Measurements from ENCODE around the gene RAPSN. TPM values are rescaled to one million over a fixed set of nuclear protein-coding genes. Genes with fewer than 3 reads are reported as not detected.
A peak's percentile ranks its signal among the peaks of the same experiment; 100 is the strongest.

RAPSN gene
- polyA plus RNA-seq, 1 donor = 0.64 TPM

DNA sequence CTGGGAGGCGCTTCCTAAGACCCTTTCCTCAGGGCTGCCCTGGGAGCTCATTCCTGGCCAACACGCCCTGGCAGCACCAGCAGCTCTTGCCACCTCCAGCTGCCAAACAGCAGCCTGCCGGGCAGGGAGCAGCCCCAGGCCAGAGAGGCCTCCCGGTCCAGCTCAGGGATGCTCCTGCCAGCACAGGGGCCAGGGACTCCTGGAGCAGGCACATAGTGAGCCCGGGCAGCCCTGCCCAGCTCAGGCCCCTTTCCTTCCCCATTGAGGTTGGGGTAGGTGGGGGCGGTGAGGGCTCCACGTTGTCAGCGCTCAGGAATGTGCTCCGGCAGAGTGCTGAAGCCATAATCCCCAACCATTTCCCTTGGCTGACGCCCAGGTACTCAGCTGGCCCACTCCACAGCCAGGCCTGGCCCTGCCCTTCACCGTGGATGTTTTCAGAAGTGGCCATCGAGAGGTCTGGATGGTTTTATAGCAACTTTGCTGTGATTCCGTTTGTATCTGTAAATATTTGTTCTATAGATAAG is 32.9 kb downstream of the RAPSN start:
- WGBS (ENCODE audit: insufficient coverage, low lambda C conversion rate) = 20% methylated on average over 1 of the region's 13 CpGs
- Histone ChIP-seq H3K4me1 (ENCODE audit: control insufficient read depth, insufficient read depth, low read length) (peaks cover 3% of the 10 kb centered on the region), H3K4me3 (ENCODE audit: low read length) (no peak overlapping the region), H3K27ac (ENCODE audit: low read length) (peak overlapping the region; percentile 33), H3K9me3 (ENCODE audit: control insufficient read depth, low read depth, low read length) (no peaks in the 10 kb centered on the region), H3K27me3 (ENCODE audit: control insufficient read depth, insufficient read depth, low read length) (no peaks in the 10 kb centered on the region), H3K36me3 (ENCODE audit: control insufficient read depth, insufficient read depth, low read length) (peaks cover 67% of the 10 kb centered on the region)
- DNase-seq = peak; percentile 43 to 49

DNA sequence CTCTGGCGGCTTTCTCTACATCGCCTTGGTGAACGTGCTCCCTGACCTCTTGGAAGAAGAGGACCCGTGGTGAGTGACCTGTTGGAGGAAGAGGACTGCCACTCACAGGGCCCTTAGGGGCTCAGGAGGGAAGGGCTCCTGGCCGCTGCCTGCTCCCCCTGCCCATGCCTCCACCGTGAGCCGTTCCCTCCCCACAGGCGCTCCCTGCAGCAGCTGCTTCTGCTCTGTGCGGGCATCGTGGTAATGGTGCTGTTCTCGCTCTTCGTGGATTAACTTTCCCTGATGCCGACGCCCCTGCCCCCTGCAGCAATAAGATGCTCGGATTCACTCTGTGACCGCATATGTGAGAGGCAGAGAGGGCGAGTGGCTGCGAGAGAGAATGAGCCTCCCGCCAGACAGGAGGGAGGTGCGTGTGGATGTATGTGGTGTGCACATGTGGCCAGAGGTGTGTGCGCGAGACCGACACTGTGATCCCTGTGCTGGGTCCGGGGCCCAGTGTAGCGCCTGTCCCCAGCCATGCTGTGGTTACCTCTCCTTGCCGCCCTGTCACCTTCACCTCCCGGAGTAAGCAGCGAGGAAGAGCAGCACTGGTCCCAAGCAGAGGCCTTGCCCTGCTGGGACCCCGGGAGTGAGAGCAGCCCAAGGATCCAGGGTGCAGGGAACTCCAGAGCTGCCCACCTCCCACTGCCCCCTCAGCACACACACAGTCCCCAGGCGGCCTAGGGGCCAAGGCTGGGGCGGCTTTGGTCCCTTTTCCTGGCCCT is 33.7 kb downstream of the RAPSN start:
- Histone ChIP-seq H3K27me3 (ENCODE audit: control insufficient read depth, insufficient read depth, low read length) (no peaks in the 10 kb centered on the region), H3K36me3 (ENCODE audit: control insufficient read depth, insufficient read depth, low read length) (peaks cover 68% of the 10 kb centered on the region), H3K4me3 (ENCODE audit: low read length) (no peak overlapping the region), H3K27ac (ENCODE audit: low read length) (peak overlapping the region; percentile 33), H3K4me1 (ENCODE audit: control insufficient read depth, insufficient read depth, low read length) (peaks cover 3% of the 10 kb centered on the region), H3K9me3 (ENCODE audit: control insufficient read depth, low read depth, low read length) (no peaks in the 10 kb centered on the region)
- no CpG with 5 or more reads among the region's 31 CpGs for WGBS (ENCODE audit: insufficient coverage, low lambda C conversion rate)
- DNase-seq = no peak

DNA sequence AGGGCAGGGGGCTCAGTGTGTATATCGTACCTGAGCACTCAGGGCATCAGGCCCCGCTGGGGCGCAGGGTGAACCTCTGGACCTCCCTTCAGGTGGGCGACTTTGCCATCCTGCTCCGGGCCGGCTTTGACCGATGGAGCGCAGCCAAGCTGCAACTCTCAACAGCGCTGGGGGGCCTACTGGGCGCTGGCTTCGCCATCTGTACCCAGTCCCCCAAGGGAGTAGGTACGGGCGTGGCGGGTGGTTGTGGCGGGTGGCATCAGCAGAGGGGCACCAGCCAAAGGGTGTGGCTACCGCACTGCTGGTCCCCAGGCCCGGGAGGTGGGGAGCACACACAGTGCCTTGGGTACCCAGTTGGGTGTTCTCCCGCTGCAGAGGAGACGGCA is 34.3 kb downstream of the RAPSN start:
- no peak for DNase-seq
- H3K36me3 ChIP-seq (ENCODE audit: control insufficient read depth, insufficient read depth, low read length) = peaks cover 62% of the 10 kb centered on the region
- H3K4me3 ChIP-seq (ENCODE audit: low read length) = no peak overlapping the region
- H3K4me1 ChIP-seq (ENCODE audit: control insufficient read depth, insufficient read depth, low read length) = peaks cover 6% of the 10 kb centered on the region
- WGBS (ENCODE audit: insufficient coverage, low lambda C conversion rate) = no CpG with 5 or more reads among the region's 19 CpGs
- H3K27me3 ChIP-seq (ENCODE audit: control insufficient read depth, insufficient read depth, low read length) = no peaks in the 10 kb centered on the region
- H3K9me3 ChIP-seq (ENCODE audit: control insufficient read depth, low read depth, low read length) = no peaks in the 10 kb centered on the region
- H3K27ac ChIP-seq (ENCODE audit: low read length) = no peak overlapping the region

DNA sequence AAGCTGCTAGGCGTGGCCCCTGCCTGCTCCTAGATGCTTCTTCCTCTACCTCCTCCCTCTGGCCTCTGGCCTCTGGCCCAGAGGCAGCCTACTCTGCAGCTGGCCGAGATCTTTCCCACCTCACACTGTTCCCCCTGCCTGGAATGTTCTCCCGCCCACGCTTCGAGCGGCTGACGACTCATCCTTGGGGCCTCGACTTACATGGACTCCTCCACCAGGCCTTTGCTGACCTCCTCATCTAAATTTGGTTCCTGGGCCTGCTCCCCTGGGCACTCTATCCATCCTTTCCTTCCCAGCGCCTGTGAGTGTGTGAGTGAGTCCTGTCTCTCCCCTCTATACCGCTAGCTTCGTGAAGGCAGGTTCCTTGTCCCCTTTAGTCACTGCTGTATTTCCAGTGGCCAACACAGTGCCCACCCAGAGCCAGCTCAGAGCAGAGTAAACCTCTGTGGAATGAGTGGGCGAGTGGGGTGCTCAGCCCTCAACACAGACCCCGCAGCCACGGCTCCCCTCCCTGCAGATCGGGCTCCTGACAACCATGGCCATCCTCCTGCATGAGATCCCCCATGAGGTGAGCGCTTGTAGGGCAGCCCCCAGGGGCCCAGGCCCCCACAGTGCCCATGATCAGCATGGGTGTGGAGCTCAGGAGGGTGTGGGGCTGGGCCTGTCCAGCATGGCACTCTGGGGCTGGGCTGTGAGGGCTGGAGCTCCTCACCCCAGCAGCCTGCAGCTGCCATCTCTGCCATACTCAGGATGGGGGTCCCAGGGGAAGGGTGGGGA is 34.8 kb downstream of the RAPSN start:
- Histone ChIP-seq H3K27ac (ENCODE audit: low read length) (no peak overlapping the region), H3K4me3 (ENCODE audit: low read length) (no peak overlapping the region), H3K27me3 (ENCODE audit: control insufficient read depth, insufficient read depth, low read length) (no peaks in the 10 kb centered on the region), H3K9me3 (ENCODE audit: control insufficient read depth, low read depth, low read length) (no peaks in the 10 kb centered on the region), H3K36me3 (ENCODE audit: control insufficient read depth, insufficient read depth, low read length) (peaks cover 58% of the 10 kb centered on the region), H3K4me1 (ENCODE audit: control insufficient read depth, insufficient read depth, low read length) (peaks cover 8% of the 10 kb centered on the region)
- no CpG with 5 or more reads among the region's 16 CpGs for WGBS (ENCODE audit: insufficient coverage, low lambda C conversion rate)
- DNase-seq = no peak

DNA sequence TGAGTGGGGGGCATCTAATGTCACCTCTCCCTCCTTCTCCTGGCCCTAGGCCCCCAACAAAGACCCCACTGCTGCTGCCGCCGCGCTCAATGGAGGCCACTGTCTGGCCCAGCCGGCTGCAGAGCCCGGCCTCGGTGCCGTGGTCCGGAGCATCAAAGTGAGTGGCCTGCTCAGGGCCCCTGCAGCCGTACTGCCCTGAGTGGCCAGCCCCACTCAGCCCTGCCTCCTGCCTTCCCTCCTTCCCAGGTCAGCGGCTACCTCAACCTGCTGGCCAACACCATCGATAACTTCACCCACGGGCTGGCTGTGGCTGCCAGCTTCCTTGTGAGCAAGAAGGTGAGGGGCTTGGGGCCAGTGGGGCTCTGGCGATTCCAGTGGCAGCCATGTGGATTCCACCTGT is 35.6 kb downstream of the RAPSN start:
- H3K36me3 ChIP-seq (ENCODE audit: control insufficient read depth, insufficient read depth, low read length) = peaks cover 51% of the 10 kb centered on the region
- H3K4me1 ChIP-seq (ENCODE audit: control insufficient read depth, insufficient read depth, low read length) = peaks cover 12% of the 10 kb centered on the region
- H3K4me3 ChIP-seq (ENCODE audit: low read length) = no peak overlapping the region
- DNase-seq = no peak
- H3K27me3 ChIP-seq (ENCODE audit: control insufficient read depth, insufficient read depth, low read length) = no peaks in the 10 kb centered on the region
- no peaks in the 10 kb centered on the region for H3K9me3 ChIP-seq (ENCODE audit: control insufficient read depth, low read depth, low read length)
- no peak overlapping the region for H3K27ac ChIP-seq (ENCODE audit: low read length)
- no CpG with 5 or more reads among the region's 13 CpGs for WGBS (ENCODE audit: insufficient coverage, low lambda C conversion rate)

DNA sequence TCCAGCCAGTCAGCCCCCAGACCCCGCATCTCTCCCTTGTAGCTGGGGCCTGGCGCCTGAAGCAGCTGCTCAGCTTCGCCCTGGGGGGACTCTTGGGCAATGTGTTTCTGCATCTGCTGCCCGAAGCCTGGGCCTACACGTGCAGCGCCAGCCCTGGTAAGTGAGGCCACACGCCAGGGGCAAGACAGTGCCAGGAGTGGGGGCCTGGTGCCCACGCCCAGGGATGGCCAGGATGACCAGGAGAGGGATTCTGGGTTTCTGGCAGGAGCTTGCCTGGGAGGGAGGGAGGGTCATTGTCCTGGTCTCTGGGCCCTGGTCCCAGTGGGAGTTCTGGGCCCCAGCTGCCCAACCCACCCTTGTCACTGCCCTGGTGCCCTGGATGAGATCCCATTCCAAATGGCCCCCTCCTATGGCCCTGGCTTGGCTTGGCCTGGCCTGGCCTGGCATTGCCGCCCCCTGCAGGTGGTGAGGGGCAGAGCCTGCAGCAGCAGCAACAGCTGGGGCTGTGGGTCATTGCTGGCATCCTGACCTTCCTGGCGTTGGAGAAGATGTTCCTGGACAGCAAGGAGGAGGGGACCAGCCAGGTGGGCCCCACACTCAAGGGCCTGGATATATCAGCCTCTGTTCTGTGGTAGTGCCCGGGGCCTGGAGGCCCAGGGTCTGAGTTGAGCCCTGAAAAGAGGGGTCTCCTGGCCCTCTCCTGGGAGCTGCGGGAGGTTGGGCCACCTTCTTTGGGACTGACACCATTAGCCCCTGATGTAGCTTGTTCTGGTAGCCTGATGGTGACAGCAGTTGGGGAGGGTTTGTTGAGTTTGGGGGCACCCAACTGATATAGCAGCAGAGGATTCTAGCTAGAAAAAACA is 36.8 kb downstream of the RAPSN start:
- no peak for DNase-seq
- no peaks in the 10 kb centered on the region for H3K9me3 ChIP-seq (ENCODE audit: control insufficient read depth, low read depth, low read length)
- peaks cover 42% of the 10 kb centered on the region for H3K36me3 ChIP-seq (ENCODE audit: control insufficient read depth, insufficient read depth, low read length)
- no CpG with 5 or more reads among the region's 12 CpGs for WGBS (ENCODE audit: insufficient coverage, low lambda C conversion rate)
- no peak overlapping the region for H3K4me3 ChIP-seq (ENCODE audit: low read length)
- no peaks in the 10 kb centered on the region for H3K27me3 ChIP-seq (ENCODE audit: control insufficient read depth, insufficient read depth, low read length)
- H3K4me1 ChIP-seq (ENCODE audit: control insufficient read depth, insufficient read depth, low read length) = peaks cover 19% of the 10 kb centered on the region
- H3K27ac ChIP-seq (ENCODE audit: low read length) = no peak overlapping the region

DNA sequence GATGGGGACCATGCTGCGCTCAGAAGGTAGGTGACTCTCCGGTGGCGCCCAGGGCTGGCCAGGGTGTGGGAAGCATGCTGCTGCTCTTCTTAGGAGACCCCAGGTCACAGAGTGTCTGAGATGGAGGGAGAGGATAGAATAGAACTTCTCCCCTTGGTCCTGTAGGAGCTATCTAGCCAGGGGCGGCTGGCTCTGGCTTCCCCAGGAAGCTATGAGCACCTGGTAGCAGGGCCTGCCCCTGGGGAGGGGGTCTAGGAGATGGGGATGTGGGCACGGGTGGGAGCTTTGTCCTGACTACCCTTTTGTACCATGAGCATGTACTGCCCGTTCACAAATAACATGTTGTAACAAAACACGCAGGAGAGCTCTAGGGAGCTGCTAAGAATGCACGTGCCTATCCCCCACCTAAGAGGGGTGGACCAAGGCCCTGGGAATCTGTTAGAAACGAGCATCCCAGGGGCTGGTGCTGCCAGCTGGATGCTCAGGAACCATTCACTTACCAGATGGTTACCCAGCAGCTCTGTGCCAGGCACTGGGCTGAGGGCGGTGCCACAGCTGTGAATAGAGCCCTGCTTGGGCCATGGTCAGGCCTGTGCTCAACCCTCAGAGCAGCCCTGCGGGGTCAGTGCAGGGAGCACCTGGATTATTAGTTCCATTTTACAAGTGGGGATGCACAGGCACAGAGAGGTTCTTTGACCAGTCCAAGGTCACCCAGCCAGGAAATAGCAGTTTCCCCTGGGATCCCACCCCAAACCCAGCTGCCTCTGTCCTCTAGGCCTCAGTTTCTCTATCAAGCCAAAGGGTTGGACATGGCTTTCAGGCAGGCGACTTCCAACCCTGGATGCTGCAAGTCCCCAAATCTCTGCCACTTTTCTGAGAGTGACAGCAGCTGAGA is 38.3 kb downstream of the RAPSN start:
- Histone ChIP-seq H3K36me3 (ENCODE audit: control insufficient read depth, insufficient read depth, low read length) (peaks cover 36% of the 10 kb centered on the region), H3K4me3 (ENCODE audit: low read length) (no peak overlapping the region), H3K4me1 (ENCODE audit: control insufficient read depth, insufficient read depth, low read length) (peaks cover 17% of the 10 kb centered on the region), H3K9me3 (ENCODE audit: control insufficient read depth, low read depth, low read length) (no peaks in the 10 kb centered on the region), H3K27me3 (ENCODE audit: control insufficient read depth, insufficient read depth, low read length) (no peaks in the 10 kb centered on the region), H3K27ac (ENCODE audit: low read length) (no peak overlapping the region)
- no peak for DNase-seq
- WGBS (ENCODE audit: insufficient coverage, low lambda C conversion rate) = 83% methylated on average over 1 of the region's 12 CpGs

DNA sequence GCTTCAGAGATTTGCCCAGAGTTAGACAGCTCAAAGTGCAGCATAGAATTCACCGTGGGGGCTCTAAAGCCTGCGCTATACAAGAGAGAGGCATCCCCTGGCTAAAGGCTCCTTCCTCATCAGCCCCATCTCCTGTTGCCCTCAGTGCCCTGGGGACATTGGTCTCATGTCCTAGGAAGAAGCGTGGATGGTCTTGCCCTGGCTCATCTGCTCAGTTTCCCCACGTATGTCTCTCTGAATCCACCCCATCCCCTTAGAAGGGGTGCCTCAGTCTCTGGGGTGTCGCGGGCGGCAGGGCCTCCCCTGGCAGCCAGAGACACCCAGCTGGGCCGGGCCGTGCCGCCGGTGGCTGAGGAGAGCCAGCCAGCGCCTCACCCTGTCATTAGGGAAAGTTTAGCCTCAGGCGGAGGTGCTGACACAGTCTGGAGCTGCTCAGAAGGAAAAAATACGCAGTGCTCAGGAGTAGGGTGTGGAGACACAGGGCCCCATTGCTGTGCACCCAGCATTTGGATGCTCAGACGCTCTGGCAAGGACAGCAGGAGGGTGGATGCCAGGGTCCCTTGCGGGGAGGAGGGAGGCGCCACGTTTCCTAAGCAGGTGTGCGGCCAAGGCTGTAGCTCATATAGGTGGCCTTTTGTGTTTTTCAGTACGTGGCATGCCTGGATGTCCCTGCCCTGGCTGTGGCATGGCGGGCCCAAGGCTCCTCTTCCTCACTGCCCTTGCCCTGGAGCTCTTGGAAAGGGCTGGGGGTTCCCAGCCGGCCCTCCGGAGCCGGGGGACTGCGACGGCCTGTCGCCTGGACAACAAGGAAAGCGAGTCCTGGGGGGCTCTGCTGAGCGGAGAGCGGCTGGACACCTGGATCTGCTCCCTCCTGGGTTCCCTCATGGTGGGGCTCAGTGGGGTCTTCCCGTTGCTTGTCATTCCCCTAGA is 39.2 kb downstream of the RAPSN start:
- Histone ChIP-seq H3K4me1 (ENCODE audit: control insufficient read depth, insufficient read depth, low read length) (peaks cover 17% of the 10 kb centered on the region), H3K4me3 (ENCODE audit: low read length) (peak overlapping the region; percentile 78), H3K9me3 (ENCODE audit: control insufficient read depth, low read depth, low read length) (no peaks in the 10 kb centered on the region), H3K27me3 (ENCODE audit: control insufficient read depth, insufficient read depth, low read length) (no peaks in the 10 kb centered on the region), H3K27ac (ENCODE audit: low read length) (no peak overlapping the region), H3K36me3 (ENCODE audit: control insufficient read depth, insufficient read depth, low read length) (peaks cover 32% of the 10 kb centered on the region)
- WGBS (ENCODE audit: insufficient coverage, low lambda C conversion rate) = no CpG with 5 or more reads among the region's 31 CpGs
- DNase-seq = no peak
